H1 (cell line): ENCODE measurements around the gene MORC4. TPM values are rescaled to one million over a fixed set of nuclear protein-coding genes. Genes with fewer than 3 reads are reported as not detected.

Experiments used
- CTCF ChIA-PET: fragments of 300-600 bp; sonication (Branson Sonifier 250); formaldehyde crosslinking; loops from one replicate; lab custom pipeline; 2021; ENCODE audit not compliant: partially characterized antibody; lab: Charles Lee
- POLR2A ChIA-PET: fragments of 300-600 bp; sonication (Branson Sonifier 250); formaldehyde crosslinking; loops from one replicate; lab custom pipeline; 2021; ENCODE audit warnings: inconsistent platforms; ENCODE audit not compliant: partially characterized antibody; lab: Charles Lee
- DNase-seq, 2 experiments: peaks; one replicate each; pipeline versions ENCODE4 v3.0.0 to v3.0.0-alpha.2; 2010 to 2022; ENCODE audit warnings: low spot score in 2 of 2, low read depth in 1 of 2, mixed read lengths in 1 of 2
- FAIRE-seq: peaks from 2 replicates; lab custom pipeline; 2011; peaks lifted over from hg19 to GRCh38; lab: Jason Lieb, UNC
- H2AFZ ChIP-seq: 2 replicates; pipeline ENCODE4 v1.8.1; 2012; ENCODE audit warnings: low read length, inconsistent platforms
- H2AK5ac ChIP-seq: 2 replicates; pipeline ENCODE4 v1.6.1; 2013; ENCODE audit warnings: low read depth, low read length
- H2BK120ac ChIP-seq: replicated peaks from 2 replicates; pipeline ENCODE3; 2013; ENCODE audit warnings: low read depth, low read length, inconsistent platforms
- H2BK12ac ChIP-seq: 2 replicates; pipeline ENCODE4 v1.6.1; 2013; ENCODE audit warnings: low read depth, low read length
- H2BK15ac ChIP-seq: 2 replicates; pipeline ENCODE4 v1.6.1; 2013; ENCODE audit warnings: low read length
- H2BK20ac ChIP-seq: 2 replicates; pipeline ENCODE4 v1.6.1; 2013; ENCODE audit warnings: low read length
- H2BK5ac ChIP-seq: 2 replicates; pipeline ENCODE4 v1.6.1; 2013; ENCODE audit warnings: low read depth, low read length
- H3K14ac ChIP-seq: 2 replicates; pipeline ENCODE4 v1.6.1; 2013; ENCODE audit warnings: inconsistent platforms; ENCODE audit not compliant: insufficient read length
- H3K18ac ChIP-seq: 2 replicates; pipeline ENCODE4 v1.6.1; 2013; ENCODE audit warnings: low read length; ENCODE audit errors: extremely low read depth
- H3K23ac ChIP-seq: 2 replicates; pipeline ENCODE4 v1.6.1; 2013; ENCODE audit warnings: inconsistent platforms; ENCODE audit not compliant: insufficient read length
- H3K23me2 ChIP-seq: 2 replicates; pipeline ENCODE4 v1.6.1; 2013; ENCODE audit warnings: low read depth, low read length
- H3K27ac ChIP-seq: 2 replicates; pipeline ENCODE4 v1.6.1; 2011; ENCODE audit warnings: low read depth, low read length, inconsistent platforms
- H3K27me3 ChIP-seq, 4 experiments: replicated peaks in 1 of 4; 1 replicate in 1 of 4; 2 replicates in 3 of 4; pipeline versions ENCODE4 v1.6.1 to v1.8.1; 2011 to 2013; ENCODE audit warnings: low read length in 3 of 4, mild to moderate bottlenecking in 3 of 4, inconsistent platforms in 2 of 4, mixed read lengths in 2 of 4, moderate library complexity in 1 of 4; ENCODE audit not compliant: control insufficient read depth in 3 of 4, insufficient read depth in 3 of 4; ENCODE audit errors: extremely low read depth in 1 of 4
- H3K36me3 ChIP-seq, 4 experiments: 2 replicates each; pipeline versions ENCODE4 v1.6.1 to v1.8.1; 2011 to 2013; ENCODE audit warnings: mild to moderate bottlenecking in 4 of 4, low read length in 3 of 4, moderate library complexity in 2 of 4, control low read depth in 1 of 4, inconsistent platforms in 1 of 4; ENCODE audit not compliant: insufficient read depth in 4 of 4, control insufficient read depth in 2 of 4
- H3K4ac ChIP-seq: replicated peaks from 2 replicates; pipeline ENCODE3; 2013; ENCODE audit warnings: low read length, low read depth, mixed read lengths, inconsistent platforms; ENCODE audit not compliant: insufficient read length
- H3K4me1 ChIP-seq, 4 experiments: replicated peaks in 1 of 4; 1 replicate in 1 of 4; 2 replicates in 3 of 4; pipeline versions ENCODE4 v1.6.1 to v1.8.1; 2011 to 2013; ENCODE audit warnings: low read length in 3 of 4, inconsistent platforms in 2 of 4, mixed read lengths in 1 of 4; ENCODE audit not compliant: insufficient read depth in 4 of 4, control insufficient read depth in 3 of 4
- H3K4me2 ChIP-seq, 2 experiments: 2 replicates each; pipeline versions ENCODE4 v1.6.1 to v1.8.1; 2011 to 2013; ENCODE audit warnings: low read depth in 2 of 2, low read length in 2 of 2, control low read depth in 1 of 2, inconsistent platforms in 1 of 2, mild to moderate bottlenecking in 1 of 2; ENCODE audit not compliant: insufficient read depth in 1 of 2
- H3K4me3 ChIP-seq, 4 experiments: fragments of 200-600, 300-600 bp in 1 of 4; sonication (generic), shearing (Covaris generic), sonication (Bioruptor Twin) in 1 of 4; 2 replicates each; pipeline versions ENCODE4 v1.5.1 to v1.8.1; 2011 to 2016; ENCODE audit warnings: low read length in 4 of 4, low read depth in 3 of 4, control low read depth in 2 of 4, inconsistent platforms in 2 of 4, mild to moderate bottlenecking in 2 of 4, mixed read lengths in 1 of 4, moderate library complexity in 1 of 4; ENCODE audit not compliant: insufficient read depth in 2 of 4; ENCODE audit errors: extremely low read depth in 1 of 4
- H3K56ac ChIP-seq: replicated peaks from 2 replicates; pipeline ENCODE3; 2013; ENCODE audit warnings: low read depth, mild to moderate bottlenecking, mixed read lengths, low read length, inconsistent platforms; ENCODE audit not compliant: insufficient read length
- H3K79me1 ChIP-seq: 2 replicates; pipeline ENCODE4 v1.6.1; 2013; ENCODE audit warnings: low read depth, low read length, control low read depth
- H3K79me2 ChIP-seq, 2 experiments: 2 replicates each; pipeline versions ENCODE4 v1.6.1 to v1.8.1; 2012 to 2013; ENCODE audit warnings: low read length in 2 of 2, mild to moderate bottlenecking in 2 of 2, inconsistent platforms in 1 of 2; ENCODE audit not compliant: insufficient read depth in 2 of 2, control insufficient read depth in 1 of 2
- H3K9ac ChIP-seq, 4 experiments: replicated peaks in 1 of 4; 1 replicate in 1 of 4; 2 replicates in 3 of 4; pipeline versions ENCODE4 v1.6.1 to v1.8.1; 2011 to 2013; ENCODE audit warnings: low read depth in 3 of 4, low read length in 3 of 4, control low read depth in 2 of 4, mild to moderate bottlenecking in 2 of 4, moderate library complexity in 2 of 4, inconsistent platforms in 1 of 4; ENCODE audit errors: extremely low read depth in 1 of 4
- H3K9me3 ChIP-seq, 2 experiments: 2 replicates each; pipeline versions ENCODE4 v1.6.1 to v1.8.1; 2012 to 2013; ENCODE audit warnings: mild to moderate bottlenecking in 2 of 2, moderate library complexity in 2 of 2, control low read depth in 1 of 2, inconsistent platforms in 1 of 2, low read depth in 1 of 2, low read length in 1 of 2, mixed read lengths in 1 of 2; ENCODE audit not compliant: insufficient read depth in 2 of 2
- H4K20me1 ChIP-seq, 2 experiments: replicated peaks in 1 of 2; 2 replicates each; pipeline versions ENCODE3 to v1.8.1; 2011 to 2013; ENCODE audit warnings: inconsistent platforms in 2 of 2, low read length in 2 of 2, mild to moderate bottlenecking in 1 of 2; ENCODE audit not compliant: insufficient read depth in 2 of 2, control insufficient read depth in 1 of 2
- H4K5ac ChIP-seq: 2 replicates; pipeline ENCODE4 v1.6.1; 2013; ENCODE audit warnings: low read length, low read depth, mixed read lengths, inconsistent platforms; ENCODE audit not compliant: insufficient read length
- H4K8ac ChIP-seq: 2 replicates; pipeline ENCODE4 v1.8.0; 2013; ENCODE audit warnings: mild to moderate bottlenecking, moderate library complexity, low read length, inconsistent platforms; ENCODE audit not compliant: insufficient read depth; ENCODE audit errors: extremely low read depth
- H4K91ac ChIP-seq: replicated peaks from 2 replicates; pipeline ENCODE3; 2013; ENCODE audit warnings: low read length, mixed read lengths, inconsistent platforms; ENCODE audit not compliant: insufficient read length
- BCL11A ChIP-seq, 2 experiments: IDR thresholded peaks; one replicate each; pipeline ENCODE4 v1.6.1; 2011; ENCODE audit warnings: low read depth in 2 of 2, low read length in 2 of 2, mild to moderate bottlenecking in 2 of 2
- EP300 ChIP-seq, 2 experiments: IDR thresholded peaks; 1 replicate in 1 of 2; 2 replicates in 1 of 2; pipeline ENCODE4 v1.6.1; 2011 to 2012; ENCODE audit warnings: low read depth in 2 of 2, low read length in 2 of 2, mild to moderate bottlenecking in 2 of 2, borderline replicate concordance in 1 of 2, inconsistent platforms in 1 of 2, moderate library complexity in 1 of 2
- GTF2F1 ChIP-seq: IDR thresholded peaks from 2 replicates; pipeline ENCODE4 v1.6.1; 2012; ENCODE audit warnings: low read depth, low read length, improper control_type of control experiment, borderline replicate concordance
- HDAC2 ChIP-seq, 2 experiments: fragments of 300-600 bp in 1 of 2; sonication (generic) in 1 of 2; IDR thresholded peaks; 2 replicates each; pipeline ENCODE4 v1.6.1; 2011 to 2012; ENCODE audit warnings: low read depth in 2 of 2, low read length in 2 of 2, mild to moderate bottlenecking in 2 of 2, moderate library complexity in 2 of 2, borderline replicate concordance in 1 of 2, inconsistent platforms in 1 of 2
- HDAC6 ChIP-seq: IDR thresholded peaks from one replicate; pipeline ENCODE4 v1.7.1; 2012; ENCODE audit warnings: low read depth, mild to moderate bottlenecking, inconsistent platforms, low read length, moderate library complexity
- MAFK ChIP-seq: IDR thresholded peaks from 2 replicates; pipeline ENCODE4 v1.6.1; 2012; ENCODE audit warnings: low read depth, mild to moderate bottlenecking, improper control_type of control experiment, low read length
- NRF1 ChIP-seq: IDR thresholded peaks from 2 replicates; pipeline ENCODE4 v1.6.1; 2011; ENCODE audit warnings: mild to moderate bottlenecking, low read depth, low read length, improper control_type of control experiment
- RAD21 ChIP-seq, 2 experiments: IDR thresholded peaks in 1 of 2; conservative IDR thresholded peaks in 1 of 2; 2 replicates each; pipeline ENCODE4 v1.6.1; 2011; ENCODE audit warnings: low read depth in 2 of 2, low read length in 2 of 2, improper control_type of control experiment in 1 of 2, inconsistent platforms in 1 of 2, mild to moderate bottlenecking in 1 of 2, moderate library complexity in 1 of 2
- SAP30 ChIP-seq: fragments of 300-600 bp; sonication (generic); IDR thresholded peaks from 2 replicates; pipeline ENCODE4 v1.7.1; 2012; ENCODE audit warnings: low read length, moderate library complexity, mild to moderate bottlenecking, inconsistent platforms; ENCODE audit not compliant: insufficient read depth, insufficient replicate concordance
- SP4 ChIP-seq: IDR thresholded peaks from 2 replicates; pipeline ENCODE4 v1.6.1; 2012; ENCODE audit warnings: low read length, inconsistent platforms
- TCF12 ChIP-seq: IDR thresholded peaks from 2 replicates; pipeline ENCODE4 v1.6.1; 2011; ENCODE audit warnings: low read depth, mild to moderate bottlenecking, low read length
- WGBS, 2 experiments: shearing (Covaris generic) in 1 of 2; methylation state at CpG; one replicate each; pipeline versions ENCODE4 v1.1.6 to v1.1.7; 2013 to 2015; ENCODE audit warnings: low lambda C conversion rate in 2 of 2, mixed read lengths in 2 of 2, inconsistent platforms in 1 of 2, low coverage in 1 of 2, missing lambda C conversion rate in 1 of 2; ENCODE audit not compliant: insufficient replicate concordance in 2 of 2, insufficient coverage in 1 of 2, insufficient read length in 1 of 2; ENCODE audit errors: extremely low coverage in 1 of 2, missing lambda C conversion rate in 1 of 2; 5-methylcytosine and 5-hydroxymethylcytosine counted together
- polyA plus RNA-seq, 7 experiments: library from polyadenylated mRNA; depleted of rRNA in 3 of 7; stranded (reverse) in 5 of 7; unstranded in 2 of 7; fragments of >200 nt in 5 of 7; fragments of 200-250 nt in 2 of 7; gene quantifications; 1 replicate in 5 of 7; 2 replicates in 1 of 7; 4 replicates in 1 of 7; pipeline versions ENCODE4 v1.2.1 to v1.2.3, GENCODE V29; 2011 to 2013; ENCODE audit warnings: missing spikeins in 2 of 7, mixed read lengths in 2 of 7
- total RNA-seq: library from RNA; stranded (reverse); fragmentation: NEBNext Ultra II Directional; extraction: Animal tissue kit (Norgen Biotek cat#: 25700); gene quantifications from 2 replicates; pipeline ENCODE4 v1.2.1, GENCODE V29; 2021
- TF ChIP-seq, protein P1 (sequence below): IDR thresholded peaks from 2 replicates; pipeline ENCODE4 v1.6.1; 2012; ENCODE audit warnings: inconsistent platforms

Gene MORC4
- total and polyA plus RNA-seq, 2 of the 8 experiments (the other 6 are each of a cell fraction or from before 2014, with no cell fraction given): 1.4 to 2.5 TPM

DNA sequence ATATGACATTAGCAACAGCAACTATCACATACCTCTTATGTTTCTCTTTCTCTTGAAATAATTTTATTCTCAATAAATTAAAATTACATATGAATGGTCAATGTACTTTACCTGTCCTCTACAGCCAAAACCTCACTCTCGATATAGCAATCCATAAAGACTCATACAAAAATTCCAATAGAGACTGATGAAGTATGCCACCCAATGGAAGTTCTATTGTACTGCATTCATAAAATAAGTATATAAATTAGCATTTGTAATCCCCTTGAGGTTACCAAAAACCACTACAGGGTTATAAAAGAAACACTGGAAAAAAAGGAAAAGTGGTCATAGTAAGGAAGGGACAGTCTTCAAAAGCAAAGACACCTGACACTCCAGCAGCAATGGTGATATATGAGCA is 47.0 kb downstream of the MORC4 start:
- no peak overlapping the region for H2BK5ac ChIP-seq
- ChIA-PET POLR2A (interaction anchor here (0.8 kb wide), 1 partner anchor 15 kb away, joined by 3 read pairs; no protein-coding TSS in a partner anchor), CTCF (interaction anchor here (0.7 to 1.9 kb wide), 5 partner anchors 16 to 1816 kb away, joined by 3 to 13 read pairs (median 4); no protein-coding TSS in a partner anchor)
- H4K91ac ChIP-seq: no peak overlapping the region
- H3K27ac ChIP-seq: no peak overlapping the region
- no peak overlapping the region for H4K5ac ChIP-seq
- no peak overlapping the region for H3K14ac ChIP-seq
- no peaks in the 10 kb centered on the region for H3K9me3 ChIP-seq
- no peaks in the 10 kb centered on the region for H3K79me2 ChIP-seq
- H3K18ac ChIP-seq: no peak overlapping the region
- no peaks in the 10 kb centered on the region for H3K79me1 ChIP-seq
- no peak overlapping the region for H2AK5ac ChIP-seq
- no peak overlapping the region for H4K8ac ChIP-seq
- H3K23me2 ChIP-seq: no peaks in the 10 kb centered on the region
- H3K23ac ChIP-seq: no peak overlapping the region
- H2BK20ac ChIP-seq: no peak overlapping the region
- DNase-seq: no peak
- H3K4me1 ChIP-seq: no peaks in the 10 kb centered on the region
- no peak overlapping the region for H2BK15ac ChIP-seq
- H3K4me2 ChIP-seq: no peak overlapping the region
- no peak overlapping the region for H3K4me3 ChIP-seq
- H4K20me1 ChIP-seq: no peaks in the 10 kb centered on the region
- FAIRE-seq: no peak
- no peak overlapping the region for H2AFZ ChIP-seq
- no peaks in the 10 kb centered on the region for H3K27me3 ChIP-seq
- H2BK12ac ChIP-seq: no peak overlapping the region
- H3K56ac ChIP-seq: no peak overlapping the region
- H2BK120ac ChIP-seq: no peak overlapping the region
- no peaks in the 10 kb centered on the region; a peak in 1 of 8 replicates for H3K36me3 ChIP-seq
- H3K9ac ChIP-seq: no peak overlapping the region
- no peak overlapping the region for H3K4ac ChIP-seq
- 100% methylated on average over 1 of the region's 1 CpG; no CpG with 5 or more reads in 1 of the 2 experiments for WGBS, 2 experiments
- TF ChIP-seq, protein P1, sequence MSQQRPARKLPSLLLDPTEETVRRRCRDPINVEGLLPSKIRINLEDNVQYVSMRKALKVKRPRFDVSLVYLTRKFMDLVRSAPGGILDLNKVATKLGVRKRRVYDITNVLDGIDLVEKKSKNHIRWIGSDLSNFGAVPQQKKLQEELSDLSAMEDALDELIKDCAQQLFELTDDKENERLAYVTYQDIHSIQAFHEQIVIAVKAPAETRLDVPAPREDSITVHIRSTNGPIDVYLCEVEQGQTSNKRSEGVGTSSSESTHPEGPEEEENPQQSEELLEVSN: no peak
- TF ChIP-seq SAP30: no peak
- no peak for TF ChIP-seq HDAC6
- TF ChIP-seq GTF2F1: no peak
- no peak for TF ChIP-seq SP4
- TF ChIP-seq TCF12: no peak
- TF ChIP-seq EP300 (IDR thresholded peaks at IDR 0.05; ENCODE audit: borderline replicate concordance in 1 of 2, low read depth in 2 of 2, low read length in 2 of 2): no peak
- no peak for TF ChIP-seq BCL11A (IDR thresholded peaks at IDR 0.05; ENCODE audit: low read depth in 2 of 2, low read length in 2 of 2)
- no peak for TF ChIP-seq RAD21 (IDR thresholded peaks at IDR 0.05 in 1 of 2, conservative IDR thresholded peaks at IDR 0.05 in 1 of 2; ENCODE audit: low read depth in 2 of 2, low read length in 2 of 2)
- no peak for TF ChIP-seq MAFK
- TF ChIP-seq HDAC2 (IDR thresholded peaks at IDR 0.05; ENCODE audit: borderline replicate concordance in 1 of 2, low read depth in 2 of 2, low read length in 2 of 2): no peak
- TF ChIP-seq NRF1: no peak
